Measurements from ENCODE around the gene KIF1B. TPM values are rescaled to one million over a fixed set of nuclear protein-coding genes. Genes with fewer than 3 reads are reported as not detected.

The KIF1B gene
- total RNA-seq, 1 donor from 2014 or later, result 162 TPM

GRCh38 chr1:10378081-10378841 lies 167.9 kb downstream of the KIF1B start:
- DNase-seq (ENCODE audit: low spot score in 2 of 2), result no peak
- FAIRE-seq, result no peak

- FAIRE-seq, result no peak
- no peak for DNase-seq (ENCODE audit: low spot score in 2 of 2)
These were observed 168.8 kb downstream of the KIF1B start for GRCh38 chr1:10379101-10379620.

- FAIRE-seq, result no peak
- DNase-seq (ENCODE audit: low spot score in 2 of 2), result no peak
These were observed 169.3 kb downstream of the KIF1B start for GRCh38 chr1:10379676-10380075.

GRCh38 chr1:10380594-10381275 lies 170.4 kb downstream of the KIF1B start:
- DNase-seq (ENCODE audit: low spot score in 2 of 2) (no peak), FAIRE-seq (no peak)

GRCh38 chr1:10383630-10384029 lies 173.3 kb downstream of the KIF1B start:
- FAIRE-seq (no peak), DNase-seq (ENCODE audit: low spot score in 2 of 2) (no peak)

- DNase-seq (ENCODE audit: low spot score in 2 of 2), result no peak
- no peak for FAIRE-seq
These were observed 173.8 kb downstream of the KIF1B start for GRCh38 chr1:10384219-10384618.

- DNase-seq (ENCODE audit: low spot score in 2 of 2), result no peak
- FAIRE-seq, result no peak
These were observed 176.6 kb downstream of the KIF1B start for GRCh38 chr1:10386761-10387676.

GRCh38 chr1:10387677-10388386 lies 177.5 kb downstream of the KIF1B start:
- FAIRE-seq, result no peak
- no peak for DNase-seq (ENCODE audit: low spot score in 2 of 2)

GRCh38 chr1:10388387-10388715 lies 178.0 kb downstream of the KIF1B start:
- no peak for FAIRE-seq

GRCh38 chr1:10389271-10389973 lies 179.1 kb downstream of the KIF1B start:
- FAIRE-seq, result no peak

More at GRCh38 chr1:10388387-10388715, 178.0 kb downstream of the KIF1B start:
- DNase-seq (ENCODE audit: low spot score in 2 of 2), result no peak

GRCh38 chr1:10396870-10397269 lies 186.5 kb downstream of the KIF1B start:
- no peak for DNase-seq (ENCODE audit: low spot score in 2 of 2)
- no peak for FAIRE-seq

More at GRCh38 chr1:10389271-10389973, 179.1 kb downstream of the KIF1B start:
- no peak for DNase-seq (ENCODE audit: low spot score in 2 of 2)

- FAIRE-seq (no peak), DNase-seq (ENCODE audit: low spot score in 2 of 2) (no peak)
These were observed 187.9 kb downstream of the KIF1B start for GRCh38 chr1:10398278-10398733.

- peak; percentile 98 to 99 for DNase-seq (ENCODE audit: low spot score in 2 of 2)
- no peak for FAIRE-seq
These were observed 188.5 kb downstream of the KIF1B start, which contains the start of gene PGD for GRCh38 chr1:10398734-10399443. TSS of gene PGD (plus strand) at chr1:10399064. CDS start at chr1:10399118, 54 bp downstream.

GRCh38 chr1:10399444-10399941 lies 189.1 kb downstream of the KIF1B start:
- DNase-seq (ENCODE audit: low spot score in 2 of 2), result no peak
- no peak for FAIRE-seq

GRCh38 chr1:10400013-10400412 lies 189.6 kb downstream of the KIF1B start:
- FAIRE-seq (no peak), DNase-seq (ENCODE audit: low spot score in 2 of 2) (no peak)

GRCh38 chr1:10401281-10401680 lies 190.9 kb downstream of the KIF1B start:
- FAIRE-seq (no peak), DNase-seq (ENCODE audit: low spot score in 2 of 2) (no peak)

GRCh38 chr1:10402729-10403274 lies 192.4 kb downstream of the KIF1B start:
- FAIRE-seq, result no peak
- DNase-seq (ENCODE audit: low spot score in 2 of 2), result no peak

GRCh38 chr1:10407201-10407600 lies 196.8 kb downstream of the KIF1B start:
- FAIRE-seq, result no peak

More at GRCh38 chr1:10407201-10407600, 196.8 kb downstream of the KIF1B start:
- DNase-seq (ENCODE audit: low spot score in 2 of 2), result no peak

Data from frontal cortex (tissue), 4 donors.